Upper lobe of right lung (tissue), 1 donor: ENCODE measurements around the gene DPF1. TPM values are rescaled to one million over a fixed set of nuclear protein-coding genes. Genes with fewer than 3 reads are reported as not detected.

Experiments used
- ATAC-seq: fragments of 200-7000 bp; cut with Tn5 transposase; one replicate; pipeline ENCODE4 v1.9.1; 2020; ENCODE audit warnings: mild to moderate bottlenecking, moderate library complexity
- DNase-seq: peaks from one replicate; pipeline ENCODE4 v3.0.0-alpha.2; 2020
- H3K27ac ChIP-seq: fragments of 200-600 bp; one replicate; pipeline ENCODE4 v1.8.0; 2022
- H3K27me3 ChIP-seq: fragments of 200-600 bp; one replicate; pipeline ENCODE4 v1.8.0; 2022; ENCODE audit warnings: mild to moderate bottlenecking
- H3K36me3 ChIP-seq: fragments of 200-600 bp; one replicate; pipeline ENCODE4 v1.8.0; 2022
- H3K4me1 ChIP-seq: fragments of 200-600 bp; one replicate; pipeline ENCODE4 v1.8.0; 2022
- H3K4me3 ChIP-seq: fragments of 200-600 bp; one replicate; pipeline ENCODE4 v1.8.0; 2022; ENCODE audit warnings: mild to moderate bottlenecking
- H3K9me3 ChIP-seq: fragments of 200-600 bp; one replicate; pipeline ENCODE4 v1.8.0; 2022
- intact Hi-C: fragments of 100-400 bp; cut with DNase I; formaldehyde crosslinking; loops from one replicate; pipeline ENCODE4 v1.11.0; 2022
- total RNA-seq: library from RNA; stranded (reverse); fragmentation: NEBNext Ultra II Directional; extraction: Animal tissue kit (Norgen Biotek cat#: 25700); gene quantifications from one replicate; pipeline ENCODE4 v1.2.1, GENCODE V29; 2021
- TF ChIP-seq, protein P1 (sequence below): fragments of 200-600 bp; IDR thresholded peaks from one replicate; pipeline ENCODE4 v1.8.0; 2022; ENCODE audit warnings: antibody characterized with exemption
- donor health status: DM: no; HTN: yes; CAD: no; lungs with severe emphysema.

The DPF1 gene
- total RNA-seq, 1 donor from 2014 or later, result not detected

DNA sequence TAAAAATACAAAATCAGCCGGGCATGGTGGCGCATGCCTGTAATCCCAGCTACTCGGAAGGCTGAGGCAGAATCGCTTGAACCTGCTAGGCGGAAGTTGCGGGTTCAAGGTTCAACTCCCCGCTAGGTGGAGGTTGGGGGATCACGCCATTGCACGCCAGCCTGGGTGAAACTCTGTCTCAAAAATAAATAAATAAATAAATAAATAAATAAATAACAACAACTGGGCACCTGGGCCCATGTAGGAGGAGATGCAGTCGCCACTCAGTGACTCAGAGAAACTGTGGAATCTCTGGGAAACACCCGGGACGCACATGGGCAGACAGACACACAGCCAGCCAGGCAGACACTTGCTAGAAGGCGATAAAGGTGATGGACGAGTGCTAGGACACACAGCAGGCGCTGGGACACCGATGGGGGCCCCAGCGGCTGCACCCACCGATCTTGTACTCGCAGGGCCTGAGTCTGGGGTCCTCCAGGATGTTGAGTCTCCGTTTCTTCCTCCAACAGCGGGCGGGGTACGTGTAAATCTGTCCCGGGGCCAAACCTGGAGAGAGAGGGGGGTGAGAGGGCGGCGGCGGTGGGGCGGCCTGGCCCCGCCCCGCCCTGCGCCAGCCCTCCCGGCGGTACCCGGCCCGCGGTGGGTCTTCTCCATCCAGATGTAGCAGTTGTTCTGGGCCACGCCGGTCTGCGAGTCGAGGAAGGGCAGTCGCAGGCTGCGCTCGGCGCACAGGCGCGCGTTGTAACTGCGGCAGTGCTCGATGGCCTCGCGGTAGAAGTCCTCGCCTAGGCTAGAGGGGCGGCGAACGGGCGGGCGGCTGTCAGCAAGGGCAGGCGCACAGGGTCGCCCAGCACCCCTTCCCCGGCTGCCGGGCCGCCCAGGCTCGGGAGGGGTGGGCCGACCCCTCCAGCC lies 1.8 kb downstream of the DPF1 start:
- H3K4me1 ChIP-seq, result no peaks in the 10 kb centered on the region

DNA sequence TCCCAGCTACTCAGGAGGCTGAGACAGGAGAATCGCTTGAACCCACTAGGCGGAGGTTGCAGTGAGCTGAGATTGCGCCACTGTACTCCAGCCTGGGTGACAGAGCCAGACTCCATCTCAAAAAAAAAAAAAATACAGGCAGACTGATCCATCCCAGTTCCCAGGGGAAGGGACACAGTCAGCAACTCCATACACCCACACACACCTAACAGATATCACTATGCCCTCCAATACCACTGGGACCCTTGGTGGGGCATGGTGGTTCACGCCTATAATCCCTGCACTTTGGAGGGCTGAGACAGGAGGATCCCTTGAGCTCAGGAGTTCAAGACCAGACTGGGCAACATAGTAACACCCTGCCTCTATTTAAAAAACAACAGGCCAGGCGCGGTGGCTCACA lies 2.6 kb downstream of the DPF1 start:
- ATAC-seq (no peak), DNase-seq (no peak)
- Histone ChIP-seq H3K36me3 (no peaks in the 10 kb centered on the region), H3K9me3 (no peaks in the 10 kb centered on the region), H3K4me1 (no peaks in the 10 kb centered on the region), H3K27me3 (peaks cover 67% of the 10 kb centered on the region), H3K27ac (no peak overlapping the region), H3K4me3 (no peak overlapping the region)
- TF ChIP-seq, protein P1, sequence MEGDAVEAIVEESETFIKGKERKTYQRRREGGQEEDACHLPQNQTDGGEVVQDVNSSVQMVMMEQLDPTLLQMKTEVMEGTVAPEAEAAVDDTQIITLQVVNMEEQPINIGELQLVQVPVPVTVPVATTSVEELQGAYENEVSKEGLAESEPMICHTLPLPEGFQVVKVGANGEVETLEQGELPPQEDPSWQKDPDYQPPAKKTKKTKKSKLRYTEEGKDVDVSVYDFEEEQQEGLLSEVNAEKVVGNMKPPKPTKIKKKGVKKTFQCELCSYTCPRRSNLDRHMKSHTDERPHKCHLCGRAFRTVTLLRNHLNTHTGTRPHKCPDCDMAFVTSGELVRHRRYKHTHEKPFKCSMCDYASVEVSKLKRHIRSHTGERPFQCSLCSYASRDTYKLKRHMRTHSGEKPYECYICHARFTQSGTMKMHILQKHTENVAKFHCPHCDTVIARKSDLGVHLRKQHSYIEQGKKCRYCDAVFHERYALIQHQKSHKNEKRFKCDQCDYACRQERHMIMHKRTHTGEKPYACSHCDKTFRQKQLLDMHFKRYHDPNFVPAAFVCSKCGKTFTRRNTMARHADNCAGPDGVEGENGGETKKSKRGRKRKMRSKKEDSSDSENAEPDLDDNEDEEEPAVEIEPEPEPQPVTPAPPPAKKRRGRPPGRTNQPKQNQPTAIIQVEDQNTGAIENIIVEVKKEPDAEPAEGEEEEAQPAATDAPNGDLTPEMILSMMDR, result no peak
- intact Hi-C loops, result no loop called here

More for the DNA sequence above, 1.8 kb downstream of the DPF1 start:
- H3K36me3 ChIP-seq, result no peaks in the 10 kb centered on the region
- no peak overlapping the region for H3K4me3 ChIP-seq
- peaks cover 66% of the 10 kb centered on the region for H3K27me3 ChIP-seq
- TF ChIP-seq, protein P1, result no peak
- ATAC-seq, result no peak
- no peak for DNase-seq
- intact Hi-C loops, result no loop called here
- H3K9me3 ChIP-seq, result no peaks in the 10 kb centered on the region
- no peak overlapping the region for H3K27ac ChIP-seq

DNA sequence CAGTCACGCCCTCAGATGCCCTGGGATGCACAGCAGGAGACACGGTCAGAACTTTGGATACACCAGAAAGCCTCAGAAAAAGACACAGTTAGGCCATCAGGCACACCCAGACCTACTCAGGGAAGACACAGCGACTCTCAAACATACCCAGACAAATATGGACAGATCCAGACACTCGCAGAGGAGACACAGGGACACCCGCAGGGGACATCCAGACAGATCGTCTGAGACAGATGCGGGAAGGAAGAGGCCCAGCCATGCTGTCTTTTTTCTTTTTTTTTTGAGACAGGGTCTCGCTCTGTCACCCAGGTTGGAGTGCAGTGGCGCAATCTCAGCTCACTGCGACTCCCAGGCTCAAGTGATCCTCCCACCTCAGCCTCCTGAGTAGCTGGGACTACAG lies 4.8 kb downstream of the DPF1 start:
- ATAC-seq, result no peak

DNA sequence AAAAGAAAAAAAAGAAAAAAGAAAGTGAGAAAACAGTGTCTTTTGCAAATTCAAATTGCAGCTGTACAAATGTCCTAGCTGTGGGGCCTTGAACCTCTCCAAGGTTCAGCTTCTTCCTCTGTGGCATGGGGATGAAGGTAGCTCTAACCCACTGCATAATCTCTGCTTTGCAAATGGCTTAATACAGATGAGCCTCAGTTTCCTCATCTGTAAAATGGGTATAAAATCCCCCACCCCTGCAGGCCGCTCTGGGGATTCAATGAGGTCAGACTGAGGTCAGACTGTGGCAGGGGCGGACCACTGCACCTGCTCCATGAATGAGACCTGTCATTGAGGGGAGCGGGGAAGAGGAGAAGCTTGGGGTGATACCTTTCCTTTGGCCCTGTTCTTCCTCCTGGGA lies 5.8 kb downstream of the DPF1 start:
- peaks cover 38% of the 10 kb centered on the region for H3K27me3 ChIP-seq
- H3K36me3 ChIP-seq, result no peaks in the 10 kb centered on the region
- no peaks in the 10 kb centered on the region for H3K4me1 ChIP-seq
- ATAC-seq (no peak), DNase-seq (no peak)
- no peak overlapping the region for H3K27ac ChIP-seq
- no peaks in the 10 kb centered on the region for H3K9me3 ChIP-seq
- TF ChIP-seq, protein P1, result no peak
- intact Hi-C loops, result no loop called here
- no peak overlapping the region for H3K4me3 ChIP-seq

More for the DNA sequence above, 4.8 kb downstream of the DPF1 start:
- H3K4me1 ChIP-seq, result no peaks in the 10 kb centered on the region
- no peak overlapping the region for H3K27ac ChIP-seq
- no peak overlapping the region for H3K4me3 ChIP-seq
- H3K9me3 ChIP-seq, result no peaks in the 10 kb centered on the region
- DNase-seq, result no peak
- no peaks in the 10 kb centered on the region for H3K36me3 ChIP-seq
- intact Hi-C loops, result no loop called here
- peaks cover 48% of the 10 kb centered on the region for H3K27me3 ChIP-seq
- TF ChIP-seq, protein P1, result no peak

DNA sequence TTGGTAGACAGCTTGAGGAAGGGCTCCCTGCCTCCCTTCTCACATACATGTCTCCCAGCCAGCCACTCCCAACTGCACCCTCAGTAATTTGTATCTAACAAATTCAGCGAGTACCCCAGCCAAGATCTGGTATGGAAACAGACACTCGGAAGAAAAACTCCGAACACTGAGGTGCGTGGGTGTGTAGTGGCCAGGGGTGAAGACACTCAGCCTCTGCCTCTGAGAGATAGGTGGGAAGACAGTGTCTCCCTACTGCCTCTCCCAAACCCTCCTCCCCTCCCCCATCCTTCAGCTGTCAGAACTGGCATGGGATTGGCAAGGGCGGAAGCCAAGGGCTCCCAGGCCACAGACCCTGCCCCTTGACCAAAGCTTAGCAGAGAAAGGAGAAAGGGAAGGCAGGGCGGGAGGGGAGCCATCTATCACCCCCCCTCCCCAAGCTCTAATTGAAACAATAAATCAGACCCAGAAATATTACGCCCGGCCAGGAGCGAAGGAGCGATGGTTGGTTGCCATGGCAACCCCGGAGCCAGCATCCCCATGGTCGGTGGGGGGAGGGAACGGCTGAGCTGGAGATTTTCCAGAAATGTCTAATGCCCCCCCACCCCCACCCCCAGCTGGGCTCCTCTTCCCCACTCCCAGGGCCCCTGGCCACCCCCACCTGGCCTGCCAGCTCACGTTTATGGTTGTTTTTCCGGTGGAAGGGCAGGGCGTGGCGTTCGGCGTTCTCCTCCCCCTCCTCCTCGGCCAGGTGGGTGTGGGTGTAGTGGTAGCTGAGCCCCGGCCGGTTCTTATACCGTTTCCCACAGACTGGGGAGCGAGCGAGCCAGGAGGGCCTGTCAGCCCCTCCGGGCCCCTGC lies 7.0 kb downstream of the DPF1 start:
- Histone ChIP-seq H3K27me3 (peaks cover 27% of the 10 kb centered on the region), H3K27ac (no peak overlapping the region), H3K36me3 (no peaks in the 10 kb centered on the region), H3K4me1 (no peaks in the 10 kb centered on the region), H3K4me3 (no peak overlapping the region), H3K9me3 (no peaks in the 10 kb centered on the region)
- TF ChIP-seq, protein P1, result no peak
- DNase-seq (no peak), ATAC-seq (no peak)
- intact Hi-C loops, result no loop called here
